GM19240 (cell line): ENCODE data around the gene ROBO2.

ENCODE experiments used
- DNase-seq: peaks from one replicate; pipeline ENCODE4 v3.0.0; 2011; ENCODE audit warnings: low spot score; ENCODE audit not compliant: insufficient read length

ROBO2 gene

GRCh38 chr3:77039606-77040171 is at the start of gene ROBO2:
Gene ROBO2 (plus strand): TSS chr3:77040099. CDS start chr3:77040786, 687 bp downstream.
- no peak for DNase-seq

GRCh38 chr3:76990606-76991005 is 49.3 kb upstream of the ROBO2 start:
- DNase-seq = no peak

GRCh38 chr3:76991165-76991564 is 48.7 kb upstream of the ROBO2 start:
- DNase-seq = no peak

- DNase-seq = no peak
Measured at GRCh38 chr3:76997733-76998132, 42.2 kb upstream of the ROBO2 start.

- DNase-seq = no peak
Measured at GRCh38 chr3:76998555-76998954, 41.3 kb upstream of the ROBO2 start.

GRCh38 chr3:77001062-77001701 is 38.7 kb upstream of the ROBO2 start:
- no peak for DNase-seq

- no peak for DNase-seq
Measured at GRCh38 chr3:77014226-77014625, 25.7 kb upstream of the ROBO2 start.

GRCh38 chr3:77025471-77025870 is 14.4 kb upstream of the ROBO2 start:
- DNase-seq = no peak

- no peak for DNase-seq
Measured at GRCh38 chr3:77026904-77027634, 12.8 kb upstream of the ROBO2 start.

GRCh38 chr3:77028005-77028404 is 11.9 kb upstream of the ROBO2 start:
- DNase-seq = no peak

GRCh38 chr3:77038468-77038929 is 1.4 kb upstream of the ROBO2 start:
- DNase-seq = no peak

- DNase-seq = no peak
Measured at GRCh38 chr3:77038930-77039605, 831 bp upstream of the ROBO2 start.

GRCh38 chr3:77040216-77040615 is 317 bp downstream of the ROBO2 start:
- DNase-seq = no peak

- no peak for DNase-seq
Measured at GRCh38 chr3:77040926-77041722, 1.2 kb downstream of the ROBO2 start.

- no peak for DNase-seq
Measured at GRCh38 chr3:77041811-77042210, 1.9 kb downstream of the ROBO2 start.

GRCh38 chr3:77042343-77042742 is 2.4 kb downstream of the ROBO2 start:
- no peak for DNase-seq

- no peak for DNase-seq
Measured at GRCh38 chr3:77042882-77043281, 3.0 kb downstream of the ROBO2 start.

- DNase-seq = no peak
Measured at GRCh38 chr3:77045686-77046085, 5.8 kb downstream of the ROBO2 start.

- DNase-seq = no peak
Measured at GRCh38 chr3:77048186-77048585, 8.3 kb downstream of the ROBO2 start.

GRCh38 chr3:77051591-77051990 is 11.7 kb downstream of the ROBO2 start:
- DNase-seq = no peak

- DNase-seq = no peak
Measured at GRCh38 chr3:77052051-77052501, 12.2 kb downstream of the ROBO2 start.
